Natural killer cell (primary cell): ENCODE results near the gene ILDR2. TPM values are rescaled to one million over a fixed set of nuclear protein-coding genes. Genes with fewer than 3 reads are reported as not detected.

Source experiments
- ATAC-seq, 3 donors: fragments of 150-1000 bp in 2 of 3; fragments of 200-7000 bp in 1 of 3; cut with Tn5 transposase; 1 replicate in 1 of 3; 2 replicates in 2 of 3; pipeline ENCODE4 v1.10.0; 2021; ENCODE audit warnings: mild to moderate bottlenecking in 2 of 3, moderate library complexity in 2 of 3
- DNase-seq, 2 donors: peaks; one replicate each; pipeline versions ENCODE4 v3.0.0 to v3.0.0-alpha.2; 2013 to 2021; ENCODE audit warnings: mixed read lengths in 1 of 2
- H3K27ac ChIP-seq: one replicate; pipeline ENCODE4 v1.5.1; 2013; ENCODE audit warnings: mild to moderate bottlenecking, low read length
- H3K27me3 ChIP-seq: one replicate; pipeline ENCODE4 v1.6.1; 2013; ENCODE audit warnings: low read length; ENCODE audit not compliant: control insufficient read depth, insufficient read depth
- H3K36me3 ChIP-seq: one replicate; pipeline ENCODE4 v1.6.1; 2013; ENCODE audit warnings: low read length; ENCODE audit not compliant: control insufficient read depth, insufficient read depth
- H3K4me1 ChIP-seq: one replicate; pipeline ENCODE4 v1.6.1; 2013; ENCODE audit warnings: low read length; ENCODE audit not compliant: control insufficient read depth, insufficient read depth
- H3K4me3 ChIP-seq: one replicate; pipeline ENCODE4 v1.5.1; 2013; ENCODE audit warnings: low read length
- H3K9me3 ChIP-seq: one replicate; pipeline ENCODE4 v1.6.1; 2013; ENCODE audit warnings: low read length; ENCODE audit not compliant: control insufficient read depth, insufficient read depth
- H3K27ac Mint-ChIP-seq, 2 donors: one replicate each; pipeline ENCODE4 v1.8.0; 2022; ENCODE audit warnings: mild to moderate bottlenecking in 2 of 2, mixed read lengths in 2 of 2, moderate library complexity in 1 of 2
- H3K27me3 Mint-ChIP-seq, 2 donors: one replicate each; pipeline ENCODE4 v1.8.0; 2022; ENCODE audit warnings: low read depth in 2 of 2, mixed read lengths in 2 of 2
- H3K36me3 Mint-ChIP-seq: one replicate; pipeline ENCODE4 v1.8.0; 2022; ENCODE audit warnings: mixed read lengths
- H3K4me1 Mint-ChIP-seq, 2 donors: one replicate each; pipeline ENCODE4 v1.8.0; 2022; ENCODE audit warnings: mixed read lengths in 2 of 2
- H3K4me3 Mint-ChIP-seq: one replicate; pipeline ENCODE4 v1.8.0; 2022; ENCODE audit warnings: mild to moderate bottlenecking, moderate library complexity, mixed read lengths
- H3K9me3 Mint-ChIP-seq, 2 donors: one replicate each; pipeline ENCODE4 v1.8.0; 2022; ENCODE audit warnings: mixed read lengths in 2 of 2
- CTCF ChIP-seq: fragments of 200-600 bp; IDR thresholded peaks from one replicate; pipeline ENCODE4 v1.8.0; 2022; ENCODE audit warnings: antibody characterized with exemption
- WGBS: methylation state at CpG from one replicate; pipeline ENCODE4 v1.1.7; 2013; ENCODE audit warnings: missing lambda C conversion rate; ENCODE audit not compliant: insufficient coverage; 5-methylcytosine and 5-hydroxymethylcytosine counted together
- intact Hi-C: fragments of 100-400 bp; cut with micrococcal nuclease; formaldehyde crosslinking; loops from one replicate; pipeline ENCODE4 v1.14.2; 2022
- total RNA-seq, 4 donors: library from RNA; stranded (reverse); fragments of 120-200 nt in 1 of 4; gene quantifications; one replicate each; pipeline versions ENCODE4 v1.2.3 to v1.2.4, GENCODE V29; 2013 to 2022

The ILDR2 gene
- total RNA-seq, 3 donors from 2014 or later (not counting 1 experiment from before 2014, with no cell fraction given): 2.4 to 4.3 (median 2.8) TPM

- no peak for DNase-seq
- Mint-ChIP-seq H3K4me3 (no peak overlapping the region), H3K36me3 (no peaks in the 10 kb centered on the region), H3K27ac (no peak overlapping the region), H3K27me3 (peaks cover 8 to 17% of the 10 kb centered on the region in 2 donors), H3K4me1 (no peaks in the 10 kb centered on the region), H3K9me3 (no peaks in the 10 kb centered on the region)
- Histone ChIP-seq H3K27ac (no peak overlapping the region), H3K36me3 (no peaks in the 10 kb centered on the region), H3K4me3 (no peak overlapping the region), H3K4me1 (no peaks in the 10 kb centered on the region), H3K27me3 (no peaks in the 10 kb centered on the region), H3K9me3 (no peaks in the 10 kb centered on the region)
- WGBS: 88% methylated on average over 2 of the region's 2 CpGs
- no peak for ATAC-seq
- TF ChIP-seq CTCF: no peak
- intact Hi-C loops: no loop called here
These were observed 28.4 kb upstream of the ILDR2 start for GRCh38 chr1:167003711-167004110.

- intact Hi-C loops: no loop called here
- Mint-ChIP-seq H3K4me3 (no peak overlapping the region), H3K4me1 (no peaks in the 10 kb centered on the region), H3K9me3 (no peaks in the 10 kb centered on the region), H3K36me3 (no peaks in the 10 kb centered on the region), H3K27ac (no peak overlapping the region), H3K27me3 (peaks cover 15 to 17% of the 10 kb centered on the region in 2 donors)
- H3K36me3 ChIP-seq: no peaks in the 10 kb centered on the region
- TF ChIP-seq CTCF: no peak
- DNase-seq (no peak), ATAC-seq (no peak)
- no peaks in the 10 kb centered on the region for H3K9me3 ChIP-seq
- H3K4me3 ChIP-seq: no peak overlapping the region
- 67% methylated on average over 1 of the region's 2 CpGs for WGBS
- H3K27me3 ChIP-seq: no peaks in the 10 kb centered on the region
- H3K27ac ChIP-seq: no peak overlapping the region
- H3K4me1 ChIP-seq: no peaks in the 10 kb centered on the region
These were observed 27.0 kb upstream of the ILDR2 start for GRCh38 chr1:167002354-167002753.

GRCh38 chr1:167000546-167000945 is 25.2 kb upstream of the ILDR2 start:
- H3K9me3 ChIP-seq: no peaks in the 10 kb centered on the region
- Mint-ChIP-seq H3K4me1 (no peaks in the 10 kb centered on the region), H3K27ac (no peak overlapping the region), H3K36me3 (no peaks in the 10 kb centered on the region), H3K27me3 (peaks cover 22 to 24% of the 10 kb centered on the region in 2 donors), H3K4me3 (no peak overlapping the region), H3K9me3 (no peaks in the 10 kb centered on the region)
- ATAC-seq (no peak), DNase-seq (no peak)
- H3K4me3 ChIP-seq: no peak overlapping the region
- no peak overlapping the region for H3K27ac ChIP-seq
- H3K4me1 ChIP-seq: no peaks in the 10 kb centered on the region
- 89% methylated on average over 1 of the region's 1 CpG for WGBS
- H3K36me3 ChIP-seq: no peaks in the 10 kb centered on the region
- peaks cover 2% of the 10 kb centered on the region for H3K27me3 ChIP-seq
- TF ChIP-seq CTCF: no peak
- intact Hi-C loops: no loop called here

GRCh38 chr1:166999500-167000055 is 24.2 kb upstream of the ILDR2 start:
- Histone ChIP-seq H3K36me3 (no peaks in the 10 kb centered on the region), H3K27ac (no peak overlapping the region), H3K4me3 (no peak overlapping the region), H3K4me1 (no peaks in the 10 kb centered on the region), H3K27me3 (peaks cover 2% of the 10 kb centered on the region), H3K9me3 (no peaks in the 10 kb centered on the region)
- Mint-ChIP-seq H3K27ac (no peak overlapping the region), H3K9me3 (no peaks in the 10 kb centered on the region), H3K4me3 (no peak overlapping the region), H3K36me3 (no peaks in the 10 kb centered on the region), H3K4me1 (no peaks in the 10 kb centered on the region), H3K27me3 (peaks cover 22 to 24% of the 10 kb centered on the region in 2 donors)
- ATAC-seq: no peak
- WGBS: 54% methylated on average over 3 of the region's 3 CpGs
- DNase-seq: no peak
- TF ChIP-seq CTCF: no peak
- intact Hi-C loops: no loop called here
